H9 (cell line): ENCODE results near the gene SH2D3C. TPM values are rescaled to one million over a fixed set of nuclear protein-coding genes. Genes with fewer than 3 reads are reported as not detected.

ENCODE experiments used
- DNase-seq: peaks from one replicate; pipeline ENCODE4 v3.0.0-alpha.2; 2017
- H2AFZ ChIP-seq: one replicate; pipeline ENCODE4 v1.6.1; 2013; ENCODE audit warnings: mild to moderate bottlenecking, low read length, control low read depth, moderate library complexity
- H2AK5ac ChIP-seq: 2 replicates; pipeline ENCODE4 v1.6.1; 2013; ENCODE audit warnings: low read length, control low read depth, mixed read lengths; ENCODE audit not compliant: insufficient read length
- H2BK120ac ChIP-seq: one replicate; pipeline ENCODE4 v1.6.1; 2013; ENCODE audit warnings: low read depth, mild to moderate bottlenecking, low read length, control low read depth, inconsistent platforms; ENCODE audit not compliant: poor library complexity, severe bottlenecking
- H2BK12ac ChIP-seq: 2 replicates; pipeline ENCODE4 v1.6.1; 2013; ENCODE audit warnings: low read length, control low read depth, mixed read lengths, low read depth; ENCODE audit not compliant: insufficient read length
- H2BK15ac ChIP-seq: 2 replicates; pipeline ENCODE4 v1.6.1; 2013; ENCODE audit warnings: low read depth, low read length, control low read depth
- H2BK20ac ChIP-seq: one replicate; pipeline ENCODE4 v1.6.1; 2013; ENCODE audit warnings: low read depth, mild to moderate bottlenecking, low read length, control low read depth, inconsistent platforms; ENCODE audit not compliant: poor library complexity, severe bottlenecking
- H2BK5ac ChIP-seq: 2 replicates; pipeline ENCODE4 v1.6.1; 2013; ENCODE audit warnings: low read length, control low read depth, mixed read lengths; ENCODE audit not compliant: insufficient read length
- H3K14ac ChIP-seq: 2 replicates; pipeline ENCODE4 v1.6.1; 2013; ENCODE audit warnings: low read length, control low read depth; ENCODE audit not compliant: insufficient read depth
- H3K18ac ChIP-seq: 2 replicates; pipeline ENCODE4 v1.6.1; 2013; ENCODE audit warnings: low read depth, mild to moderate bottlenecking, mixed read lengths, low read length, control low read depth; ENCODE audit not compliant: insufficient read length
- H3K23ac ChIP-seq: 2 replicates; pipeline ENCODE4 v1.6.1; 2013; ENCODE audit warnings: low read length, control low read depth, mixed read lengths, low read depth; ENCODE audit not compliant: insufficient read length
- H3K23me2 ChIP-seq: 2 replicates; pipeline ENCODE4 v1.6.1; 2013; ENCODE audit warnings: low read depth, mild to moderate bottlenecking, mixed read lengths, low read length, control low read depth; ENCODE audit not compliant: insufficient read length, poor library complexity, severe bottlenecking
- H3K27ac ChIP-seq: 2 replicates; pipeline ENCODE4 v1.5.1; 2013; ENCODE audit warnings: low read length, control low read depth, mixed read lengths, low read depth; ENCODE audit not compliant: insufficient read length
- H3K27me3 ChIP-seq: 2 replicates; pipeline ENCODE4 v1.6.1; 2013; ENCODE audit warnings: low read length, control low read depth, inconsistent platforms; ENCODE audit not compliant: insufficient read depth
- H3K4ac ChIP-seq: 2 replicates; pipeline ENCODE4 v1.6.1; 2013; ENCODE audit warnings: low read depth, mild to moderate bottlenecking, control low read depth, inconsistent platforms, low read length, moderate library complexity
- H3K4me1 ChIP-seq: 2 replicates; pipeline ENCODE4 v1.6.1; 2013; ENCODE audit warnings: low read length, control low read depth, inconsistent platforms; ENCODE audit not compliant: insufficient read depth
- H3K4me2 ChIP-seq: 2 replicates; pipeline ENCODE4 v1.6.1; 2013; ENCODE audit warnings: low read length, control low read depth, mixed read lengths; ENCODE audit not compliant: insufficient read length, insufficient read depth
- H3K56ac ChIP-seq: 2 replicates; pipeline ENCODE4 v1.6.1; 2013; ENCODE audit warnings: low read depth, mild to moderate bottlenecking, mixed read lengths, low read length, control low read depth; ENCODE audit not compliant: insufficient read length
- H3K79me1 ChIP-seq: 2 replicates; pipeline ENCODE4 v1.6.1; 2013; ENCODE audit warnings: low read depth, mild to moderate bottlenecking, moderate library complexity, low read length, control low read depth, inconsistent platforms; ENCODE audit not compliant: insufficient read depth, poor library complexity, severe bottlenecking
- H3K79me2 ChIP-seq: 2 replicates; pipeline ENCODE4 v1.6.1; 2013; ENCODE audit warnings: low read length, control low read depth, inconsistent platforms; ENCODE audit not compliant: insufficient read depth
- H3K9ac ChIP-seq: 2 replicates; pipeline ENCODE4 v1.6.1; 2013; ENCODE audit warnings: low read length, control low read depth, mixed read lengths; ENCODE audit not compliant: insufficient read length; ENCODE audit errors: extremely low read depth
- H3K9me3 ChIP-seq: one replicate; pipeline ENCODE4 v1.6.1; 2013; ENCODE audit warnings: low read depth, low read length, inconsistent platforms; ENCODE audit not compliant: control insufficient read depth
- H3T11ph ChIP-seq: one replicate; pipeline ENCODE4 v1.6.1; 2013; ENCODE audit warnings: mild to moderate bottlenecking, low read length, control low read depth, inconsistent platforms
- H4K20me1 ChIP-seq: one replicate; pipeline ENCODE4 v1.6.1; 2013; ENCODE audit not compliant: control insufficient read depth, insufficient read length, insufficient read depth
- H4K5ac ChIP-seq: 2 replicates; pipeline ENCODE4 v1.6.1; 2013; ENCODE audit warnings: low read depth, mild to moderate bottlenecking, mixed read lengths, low read length, control low read depth; ENCODE audit not compliant: insufficient read length
- H4K8ac ChIP-seq: replicated peaks from 2 replicates; pipeline ENCODE4 v1.6.1; 2013; ENCODE audit warnings: low read length, control low read depth, mixed read lengths, low read depth; ENCODE audit not compliant: insufficient read length
- H4K91ac ChIP-seq: 2 replicates; pipeline ENCODE4 v1.6.1; 2013; ENCODE audit warnings: low read depth, mild to moderate bottlenecking, moderate library complexity, mixed read lengths, low read length, control low read depth; ENCODE audit not compliant: insufficient read length
- H3K27ac Mint-ChIP-seq, 3 experiments: 2 replicates in 2 of 3; 3 replicates in 1 of 3; pipeline ENCODE4 v1.8.0; 2020 to 2021; ENCODE audit warnings: mixed read lengths in 3 of 3, mild to moderate bottlenecking in 1 of 3, moderate library complexity in 1 of 3
- H3K27me3 Mint-ChIP-seq: 2 replicates; pipeline ENCODE4 v1.8.0; 2021; ENCODE audit warnings: low read depth, mild to moderate bottlenecking, moderate library complexity, mixed read lengths
- H3K36me3 Mint-ChIP-seq, 3 experiments: 2 replicates in 2 of 3; 3 replicates in 1 of 3; pipeline ENCODE4 v1.8.0; 2020 to 2021; ENCODE audit warnings: low read depth in 3 of 3, mixed read lengths in 3 of 3; ENCODE audit not compliant: insufficient read depth in 1 of 3
- H3K4me1 Mint-ChIP-seq, 2 experiments: 2 replicates each; pipeline ENCODE4 v1.8.0; 2020; ENCODE audit warnings: mixed read lengths in 2 of 2
- H3K4me3 Mint-ChIP-seq, 2 experiments: 2 replicates in 1 of 2; 3 replicates in 1 of 2; pipeline ENCODE4 v1.8.0; 2020 to 2021; ENCODE audit warnings: mild to moderate bottlenecking in 2 of 2, mixed read lengths in 2 of 2, moderate library complexity in 1 of 2
- H3K9me3 Mint-ChIP-seq, 2 experiments: 2 replicates in 1 of 2; 3 replicates in 1 of 2; pipeline ENCODE4 v1.8.0; 2020; ENCODE audit warnings: mild to moderate bottlenecking in 2 of 2, mixed read lengths in 2 of 2, moderate library complexity in 1 of 2
- WGBS: extraction: QIAGEN DNeasy Blood & Tissue Kit; methylation state at CpG from one replicate; pipeline ENCODE4 v1.1.7; 2013; ENCODE audit warnings: missing lambda C conversion rate, low lambda C conversion rate, mixed read lengths; ENCODE audit not compliant: insufficient read length; ENCODE audit errors: extremely low coverage; 5-methylcytosine and 5-hydroxymethylcytosine counted together
- total RNA-seq: library from RNA; stranded (reverse); gene quantifications from 2 replicates; pipeline ENCODE4 v1.2.1, GENCODE V29; 2021
- TF ChIP-seq, protein P1 (sequence below): fragments of 200-600 bp; sonication (generic); conservative IDR thresholded peaks from 3 replicates; pipeline ENCODE4 v1.8.0; 2021; ENCODE audit warnings: antibody characterized with exemption, mild to moderate bottlenecking

Gene SH2D3C
- total RNA-seq, 1 experiment from 2014 or later, result 1.7 TPM

DNA sequence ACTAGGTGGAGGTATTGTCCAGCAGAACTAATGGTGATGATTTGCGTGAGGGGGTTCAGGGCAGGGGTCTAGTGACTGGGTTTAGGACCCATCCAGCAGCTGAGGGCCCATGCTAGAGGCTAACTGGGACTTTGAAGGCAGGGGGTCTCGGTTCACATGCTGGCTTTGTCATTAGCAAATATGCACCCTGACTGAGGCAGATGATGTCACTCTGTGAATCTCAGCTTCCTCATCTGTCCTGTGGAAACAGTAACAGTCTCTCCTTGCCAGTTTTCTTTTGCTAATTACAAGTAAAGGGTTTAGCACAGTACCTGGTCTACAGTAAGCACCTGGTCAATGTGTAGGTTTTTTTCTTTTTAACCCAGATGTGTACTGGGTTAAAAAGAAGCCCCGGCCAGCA is 5.2 kb downstream of the SH2D3C start:
- no peaks in the 10 kb centered on the region for H3K79me2 ChIP-seq
- H2BK20ac ChIP-seq, result no peak overlapping the region
- Mint-ChIP-seq H3K4me1 (peaks cover 26 to 38% of the 10 kb centered on the region in 2 experiments), H3K9me3 (no peaks in the 10 kb centered on the region), H3K27ac (peak overlapping the region in 1 of 3 experiments; percentile 40; a peak in 1 of 7 replicates), H3K36me3 (no peaks in the 10 kb centered on the region), H3K4me3 (no peak overlapping the region), H3K27me3 (peaks cover 6% of the 10 kb centered on the region)
- no peak overlapping the region for H3K27ac ChIP-seq
- H3K23me2 ChIP-seq, result peaks cover 8% of the 10 kb centered on the region
- no peaks in the 10 kb centered on the region for H3K27me3 ChIP-seq
- H3K9ac ChIP-seq, result no peak overlapping the region
- no peak overlapping the region for H2AK5ac ChIP-seq
- H2BK15ac ChIP-seq, result no peak overlapping the region
- no peak overlapping the region for H3K23ac ChIP-seq
- no peak overlapping the region for H4K91ac ChIP-seq
- H4K20me1 ChIP-seq, result no peaks in the 10 kb centered on the region
- H3K18ac ChIP-seq, result no peak overlapping the region
- H3K56ac ChIP-seq, result no peak overlapping the region
- no peak overlapping the region for H2BK120ac ChIP-seq
- H2AFZ ChIP-seq, result no peak overlapping the region
- no peak overlapping the region for H3K14ac ChIP-seq
- H4K5ac ChIP-seq, result no peak overlapping the region
- DNase-seq, result no peak
- H3K4ac ChIP-seq, result no peak overlapping the region
- H4K8ac ChIP-seq, result no peak overlapping the region
- no peak overlapping the region for H2BK12ac ChIP-seq
- no CpG with 5 or more reads among the region's 3 CpGs for WGBS
- no peak overlapping the region for H3K4me2 ChIP-seq
- TF ChIP-seq, protein P1, sequence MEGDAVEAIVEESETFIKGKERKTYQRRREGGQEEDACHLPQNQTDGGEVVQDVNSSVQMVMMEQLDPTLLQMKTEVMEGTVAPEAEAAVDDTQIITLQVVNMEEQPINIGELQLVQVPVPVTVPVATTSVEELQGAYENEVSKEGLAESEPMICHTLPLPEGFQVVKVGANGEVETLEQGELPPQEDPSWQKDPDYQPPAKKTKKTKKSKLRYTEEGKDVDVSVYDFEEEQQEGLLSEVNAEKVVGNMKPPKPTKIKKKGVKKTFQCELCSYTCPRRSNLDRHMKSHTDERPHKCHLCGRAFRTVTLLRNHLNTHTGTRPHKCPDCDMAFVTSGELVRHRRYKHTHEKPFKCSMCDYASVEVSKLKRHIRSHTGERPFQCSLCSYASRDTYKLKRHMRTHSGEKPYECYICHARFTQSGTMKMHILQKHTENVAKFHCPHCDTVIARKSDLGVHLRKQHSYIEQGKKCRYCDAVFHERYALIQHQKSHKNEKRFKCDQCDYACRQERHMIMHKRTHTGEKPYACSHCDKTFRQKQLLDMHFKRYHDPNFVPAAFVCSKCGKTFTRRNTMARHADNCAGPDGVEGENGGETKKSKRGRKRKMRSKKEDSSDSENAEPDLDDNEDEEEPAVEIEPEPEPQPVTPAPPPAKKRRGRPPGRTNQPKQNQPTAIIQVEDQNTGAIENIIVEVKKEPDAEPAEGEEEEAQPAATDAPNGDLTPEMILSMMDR, result no peak
- no peaks in the 10 kb centered on the region for H3K79me1 ChIP-seq
- peaks cover 8% of the 10 kb centered on the region for H3K4me1 ChIP-seq
- no peak overlapping the region for H2BK5ac ChIP-seq
- no peaks in the 10 kb centered on the region for H3K9me3 ChIP-seq
- H3T11ph ChIP-seq, result no peak overlapping the region
